Liver (tissue), 9 donors: ENCODE data around the gene RPS26. TPM values are rescaled to one million over a fixed set of nuclear protein-coding genes. Genes with fewer than 3 reads are reported as not detected.
A peak's percentile ranks its signal among the peaks of the same experiment; 100 is the strongest.

Source experiments
- DNase-seq: peaks from one replicate; pipeline ENCODE4 v3.0.0-alpha.2; 2017; ENCODE audit warnings: low spot score
- H3K27ac ChIP-seq, 2 donors: one replicate each; pipeline ENCODE4 v1.7.0; 2013; ENCODE audit warnings: inconsistent platforms in 2 of 2, low read length in 2 of 2, control low read depth in 1 of 2, low read depth in 1 of 2, mild to moderate bottlenecking in 1 of 2
- H3K27me3 ChIP-seq, 4 donors: one replicate each; pipeline versions ENCODE4 v1.6.1 to v1.7.0; 2013; ENCODE audit warnings: low read length in 3 of 4, inconsistent platforms in 1 of 4, mild to moderate bottlenecking in 1 of 4, moderate library complexity in 1 of 4; ENCODE audit not compliant: control insufficient read depth in 4 of 4, insufficient read depth in 4 of 4
- H3K36me3 ChIP-seq, 4 donors: one replicate each; pipeline versions ENCODE4 v1.6.1 to v1.7.0; 2013; ENCODE audit warnings: low read length in 3 of 4, mild to moderate bottlenecking in 3 of 4, low read depth in 1 of 4, moderate library complexity in 1 of 4; ENCODE audit not compliant: control insufficient read depth in 4 of 4, insufficient read depth in 3 of 4
- H3K4me1 ChIP-seq, 4 donors: one replicate each; pipeline versions ENCODE4 v1.6.1 to v1.7.0; 2013; ENCODE audit warnings: low read length in 3 of 4, mild to moderate bottlenecking in 3 of 4, moderate library complexity in 1 of 4; ENCODE audit not compliant: control insufficient read depth in 4 of 4, insufficient read depth in 4 of 4
- H3K4me3 ChIP-seq, 3 donors: one replicate each; pipeline versions ENCODE4 v1.6.1 to v1.7.0; 2013; ENCODE audit warnings: low read length in 3 of 3, control low read depth in 1 of 3, low read depth in 1 of 3, mild to moderate bottlenecking in 1 of 3
- H3K9ac ChIP-seq, 2 donors: one replicate each; pipeline ENCODE4 v1.7.0; 2013; ENCODE audit warnings: low read length in 2 of 2, mild to moderate bottlenecking in 2 of 2, moderate library complexity in 2 of 2, control low read depth in 1 of 2, low read depth in 1 of 2
- H3K9me3 ChIP-seq, 4 donors: one replicate each; pipeline versions ENCODE4 v1.6.1 to v1.7.0; 2013; ENCODE audit warnings: low read length in 3 of 4; ENCODE audit not compliant: control insufficient read depth in 4 of 4
- EGR1 ChIP-seq, 2 donors: IDR thresholded peaks; 2 replicates each; pipeline ENCODE4 v1.6.1; 2016 to 2018; ENCODE audit warnings: antibody characterized with exemption in 2 of 2, low read depth in 2 of 2
- FOXA2 ChIP-seq: IDR thresholded peaks from 2 replicates; pipeline ENCODE4 v1.6.1; 2016; ENCODE audit warnings: antibody characterized with exemption
- GABPA ChIP-seq, 2 donors: IDR thresholded peaks in 1 of 2; conservative IDR thresholded peaks in 1 of 2; 2 replicates each; pipeline ENCODE4 v1.6.1; 2016; ENCODE audit warnings: antibody characterized with exemption in 2 of 2, mild to moderate bottlenecking in 1 of 2, moderate library complexity in 1 of 2
- HNF4A ChIP-seq, 2 donors: conservative IDR thresholded peaks; 2 replicates each; pipeline ENCODE4 v1.6.1; 2016; ENCODE audit warnings: antibody characterized with exemption in 2 of 2, mild to moderate bottlenecking in 2 of 2
- HNF4G ChIP-seq: IDR thresholded peaks from 2 replicates; pipeline ENCODE4 v1.6.1; 2016; ENCODE audit warnings: antibody characterized with exemption
- JUND ChIP-seq, 2 donors: IDR thresholded peaks; 2 replicates each; pipeline ENCODE4 v1.6.1; 2016; ENCODE audit warnings: antibody characterized with exemption in 2 of 2
- NR2F2 ChIP-seq: IDR thresholded peaks from 2 replicates; pipeline ENCODE4 v1.6.1; 2016; ENCODE audit warnings: antibody characterized with exemption
- RAD21 ChIP-seq, 2 donors: IDR thresholded peaks; 2 replicates each; pipeline ENCODE4 v1.6.1; 2016; ENCODE audit warnings: antibody characterized with exemption in 2 of 2, mild to moderate bottlenecking in 2 of 2
- RXRA ChIP-seq, 2 donors: IDR thresholded peaks; 2 replicates each; pipeline ENCODE4 v1.6.1; 2017 to 2018; ENCODE audit warnings: antibody characterized with exemption in 2 of 2, mild to moderate bottlenecking in 1 of 2
- SP1 ChIP-seq: IDR thresholded peaks from 2 replicates; pipeline ENCODE4 v1.6.1; 2018; ENCODE audit warnings: antibody characterized with exemption, mild to moderate bottlenecking
- WGBS: extraction: QIAGEN DNeasy Blood & Tissue Kit; methylation state at CpG from one replicate; pipeline ENCODE4 v1.1.7; 2013; 5-methylcytosine and 5-hydroxymethylcytosine counted together
- polyA plus RNA-seq, 2 donors: library from polyadenylated mRNA; stranded (reverse) in 1 of 2; unstranded in 1 of 2; fragments of 200-250 nt in 1 of 2; fragments of >200 nt in 1 of 2; fragmentation: Nextera tagmentation in 1 of 2; extraction: Ambion mirVana in 1 of 2; gene quantifications; one replicate each; pipeline versions ENCODE4 v1.2.1 to v1.2.3, GENCODE V29; 2013 to 2015
- total RNA-seq, 2 donors: library from RNA; depleted of rRNA; stranded (reverse); fragments of >200 nt; gene quantifications; one replicate each; pipeline ENCODE4 v1.2.3, GENCODE V29; 2014
- TF ChIP-seq, protein P1 (sequence below): IDR thresholded peaks from 2 replicates; pipeline ENCODE4 v1.6.1; 2016; ENCODE audit warnings: antibody characterized with exemption, mild to moderate bottlenecking
- TF ChIP-seq, protein P2 (sequence below): IDR thresholded peaks from 2 replicates; pipeline ENCODE4 v1.6.1; 2016; ENCODE audit warnings: antibody characterized with exemption
- TF ChIP-seq, protein P3 (sequence below): IDR thresholded peaks from 2 replicates; pipeline ENCODE4 v1.6.1; 2016; ENCODE audit warnings: antibody characterized with exemption
- TF ChIP-seq, protein P4 (sequence below): fragments of 150-350 bp; IDR thresholded peaks from 2 replicates; pipeline ENCODE4 v1.5.1; 2017; ENCODE audit warnings: improper control_type of control experiment, low read depth, low read length; ENCODE audit not compliant: missing input control
- TF ChIP-seq, protein P5 (sequence below): IDR thresholded peaks from 2 replicates; pipeline ENCODE4 v1.6.1; 2016; ENCODE audit warnings: antibody characterized with exemption
- donor health status: healthy.
- donor health status: healthy.
- donor health status: healthy.
- donor health status: healthy.
- donor health status: healthy.

RPS26 gene
- total and polyA plus RNA-seq, 4 donors, result 62.2 to 402 (median 219) TPM

DNA sequence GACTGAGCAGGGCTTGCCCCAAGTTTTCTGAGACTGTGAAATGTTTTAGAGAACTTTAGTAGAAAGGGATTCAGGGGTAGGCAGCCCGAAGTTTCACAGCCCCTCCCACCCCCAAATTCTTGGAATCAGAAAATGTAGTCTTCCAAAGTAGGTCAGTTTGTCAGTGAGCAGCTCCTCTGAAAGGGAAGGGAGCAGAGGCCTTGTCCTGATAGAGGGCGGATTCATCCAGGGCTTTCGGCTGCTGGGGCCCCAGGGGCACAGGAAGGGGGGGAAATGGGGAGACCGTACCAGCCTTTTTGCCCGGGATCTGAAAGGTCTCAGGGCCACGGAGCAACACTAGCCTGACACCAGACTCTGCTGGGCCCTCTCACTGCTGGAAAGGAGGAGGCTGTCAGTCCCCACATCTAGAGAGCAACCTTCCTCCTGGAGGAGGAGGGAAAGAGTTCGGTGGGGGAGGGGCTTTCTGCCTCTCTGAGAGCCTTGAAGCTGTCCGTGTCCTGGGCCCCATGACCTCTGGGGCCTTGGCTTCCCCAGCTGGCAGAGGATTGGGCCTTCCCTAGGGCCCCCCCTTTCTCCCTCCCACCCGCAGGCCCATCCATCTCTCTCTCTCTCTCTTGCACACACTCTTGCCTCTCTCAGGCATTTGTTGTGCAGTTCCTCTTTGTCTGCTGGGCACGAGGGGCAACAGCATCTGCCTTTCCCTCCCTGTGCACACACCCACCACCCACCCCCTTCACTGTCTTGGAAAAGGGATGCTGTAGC lies 21.1 kb upstream of the RPS26 start, which contains the start of gene IKZF4:
IKZF4 (plus strand) TSS at position 621 of the 762 bp plus-strand sequence. CDS start 451 bp downstream, outside the sequence.
- Histone ChIP-seq H3K27me3 (no peaks in the 10 kb centered on the region), H3K4me1 (no peaks in the 10 kb centered on the region), H3K4me3 (no peak within 1 kb of the TSS), H3K36me3 (no peaks in the 10 kb centered on the region), H3K9me3 (no peaks in the 10 kb centered on the region), H3K9ac (no peak within 1 kb of the TSS), H3K27ac (peak within 1 kb of the TSS; percentile 20 to 45)
- peak; percentile 47 for DNase-seq
- TF ChIP-seq GABPA (IDR thresholded peaks at IDR 0.05 in 1 of 2, conservative IDR thresholded peaks at IDR 0.05 in 1 of 2), result no peak
- no peak for TF ChIP-seq RAD21 (IDR thresholded peaks at IDR 0.05)
- no peak for TF ChIP-seq SP1
- TF ChIP-seq RXRA (IDR thresholded peaks at IDR 0.05), result peak; percentile 56
- TF ChIP-seq NR2F2, result peak; percentile 35
- 75% methylated on average over 10 of the region's 10 CpGs for WGBS

DNA sequence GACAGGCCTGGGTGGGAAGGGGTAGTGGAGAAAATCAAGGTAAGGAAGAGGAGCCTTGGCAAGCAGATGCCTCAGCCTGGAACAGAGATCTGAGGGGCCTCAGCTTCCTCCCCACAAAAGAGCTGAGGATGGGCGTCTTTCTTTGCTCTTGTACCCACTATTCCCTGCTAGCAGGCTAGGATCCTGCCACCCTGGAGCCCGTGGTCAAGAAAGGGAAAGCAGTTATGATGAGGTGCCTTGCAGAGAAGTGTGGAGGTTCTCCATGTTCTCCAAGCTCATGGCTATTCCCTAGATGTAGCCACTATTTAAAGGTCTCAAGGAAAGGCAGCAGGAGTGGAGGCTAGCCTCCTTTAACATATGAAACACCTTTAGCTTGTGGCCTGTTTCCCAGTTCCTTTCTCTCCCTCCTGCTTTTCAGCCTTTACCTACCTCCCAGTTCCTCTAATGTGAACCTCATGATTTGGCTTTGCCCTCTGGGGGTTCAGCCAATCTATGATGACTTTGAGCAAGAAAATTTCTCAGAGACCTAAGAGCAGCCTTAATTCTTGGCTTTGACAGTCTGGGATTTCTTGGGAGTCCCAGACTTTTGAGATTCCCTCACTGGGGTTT lies 19.7 kb upstream of the RPS26 start:
- Histone ChIP-seq H3K36me3 (no peaks in the 10 kb centered on the region), H3K4me3 (no peak overlapping the region), H3K27ac (no peak overlapping the region), H3K9me3 (no peaks in the 10 kb centered on the region), H3K27me3 (no peaks in the 10 kb centered on the region), H3K4me1 (no peaks in the 10 kb centered on the region), H3K9ac (no peak overlapping the region)
- no peak for TF ChIP-seq FOXA2
- TF ChIP-seq, protein P1, sequence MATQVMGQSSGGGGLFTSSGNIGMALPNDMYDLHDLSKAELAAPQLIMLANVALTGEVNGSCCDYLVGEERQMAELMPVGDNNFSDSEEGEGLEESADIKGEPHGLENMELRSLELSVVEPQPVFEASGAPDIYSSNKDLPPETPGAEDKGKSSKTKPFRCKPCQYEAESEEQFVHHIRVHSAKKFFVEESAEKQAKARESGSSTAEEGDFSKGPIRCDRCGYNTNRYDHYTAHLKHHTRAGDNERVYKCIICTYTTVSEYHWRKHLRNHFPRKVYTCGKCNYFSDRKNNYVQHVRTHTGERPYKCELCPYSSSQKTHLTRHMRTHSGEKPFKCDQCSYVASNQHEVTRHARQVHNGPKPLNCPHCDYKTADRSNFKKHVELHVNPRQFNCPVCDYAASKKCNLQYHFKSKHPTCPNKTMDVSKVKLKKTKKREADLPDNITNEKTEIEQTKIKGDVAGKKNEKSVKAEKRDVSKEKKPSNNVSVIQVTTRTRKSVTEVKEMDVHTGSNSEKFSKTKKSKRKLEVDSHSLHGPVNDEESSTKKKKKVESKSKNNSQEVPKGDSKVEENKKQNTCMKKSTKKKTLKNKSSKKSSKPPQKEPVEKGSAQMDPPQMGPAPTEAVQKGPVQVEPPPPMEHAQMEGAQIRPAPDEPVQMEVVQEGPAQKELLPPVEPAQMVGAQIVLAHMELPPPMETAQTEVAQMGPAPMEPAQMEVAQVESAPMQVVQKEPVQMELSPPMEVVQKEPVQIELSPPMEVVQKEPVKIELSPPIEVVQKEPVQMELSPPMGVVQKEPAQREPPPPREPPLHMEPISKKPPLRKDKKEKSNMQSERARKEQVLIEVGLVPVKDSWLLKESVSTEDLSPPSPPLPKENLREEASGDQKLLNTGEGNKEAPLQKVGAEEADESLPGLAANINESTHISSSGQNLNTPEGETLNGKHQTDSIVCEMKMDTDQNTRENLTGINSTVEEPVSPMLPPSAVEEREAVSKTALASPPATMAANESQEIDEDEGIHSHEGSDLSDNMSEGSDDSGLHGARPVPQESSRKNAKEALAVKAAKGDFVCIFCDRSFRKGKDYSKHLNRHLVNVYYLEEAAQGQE, result no peak
- TF ChIP-seq EGR1 (IDR thresholded peaks at IDR 0.05; ENCODE audit: low read depth in 2 of 2), result no peak
- TF ChIP-seq, protein P2, sequence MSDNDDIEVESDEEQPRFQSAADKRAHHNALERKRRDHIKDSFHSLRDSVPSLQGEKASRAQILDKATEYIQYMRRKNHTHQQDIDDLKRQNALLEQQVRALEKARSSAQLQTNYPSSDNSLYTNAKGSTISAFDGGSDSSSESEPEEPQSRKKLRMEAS, result no peak
- TF ChIP-seq RAD21 (IDR thresholded peaks at IDR 0.05), result no peak
- TF ChIP-seq, protein P3, sequence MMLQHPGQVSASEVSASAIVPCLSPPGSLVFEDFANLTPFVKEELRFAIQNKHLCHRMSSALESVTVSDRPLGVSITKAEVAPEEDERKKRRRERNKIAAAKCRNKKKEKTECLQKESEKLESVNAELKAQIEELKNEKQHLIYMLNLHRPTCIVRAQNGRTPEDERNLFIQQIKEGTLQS, result no peak
- TF ChIP-seq, protein P4, sequence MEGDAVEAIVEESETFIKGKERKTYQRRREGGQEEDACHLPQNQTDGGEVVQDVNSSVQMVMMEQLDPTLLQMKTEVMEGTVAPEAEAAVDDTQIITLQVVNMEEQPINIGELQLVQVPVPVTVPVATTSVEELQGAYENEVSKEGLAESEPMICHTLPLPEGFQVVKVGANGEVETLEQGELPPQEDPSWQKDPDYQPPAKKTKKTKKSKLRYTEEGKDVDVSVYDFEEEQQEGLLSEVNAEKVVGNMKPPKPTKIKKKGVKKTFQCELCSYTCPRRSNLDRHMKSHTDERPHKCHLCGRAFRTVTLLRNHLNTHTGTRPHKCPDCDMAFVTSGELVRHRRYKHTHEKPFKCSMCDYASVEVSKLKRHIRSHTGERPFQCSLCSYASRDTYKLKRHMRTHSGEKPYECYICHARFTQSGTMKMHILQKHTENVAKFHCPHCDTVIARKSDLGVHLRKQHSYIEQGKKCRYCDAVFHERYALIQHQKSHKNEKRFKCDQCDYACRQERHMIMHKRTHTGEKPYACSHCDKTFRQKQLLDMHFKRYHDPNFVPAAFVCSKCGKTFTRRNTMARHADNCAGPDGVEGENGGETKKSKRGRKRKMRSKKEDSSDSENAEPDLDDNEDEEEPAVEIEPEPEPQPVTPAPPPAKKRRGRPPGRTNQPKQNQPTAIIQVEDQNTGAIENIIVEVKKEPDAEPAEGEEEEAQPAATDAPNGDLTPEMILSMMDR, result no peak
- no peak for TF ChIP-seq HNF4A (conservative IDR thresholded peaks at IDR 0.05)
- no peak for TF ChIP-seq RXRA (IDR thresholded peaks at IDR 0.05)
- no peak for TF ChIP-seq GABPA (IDR thresholded peaks at IDR 0.05 in 1 of 2, conservative IDR thresholded peaks at IDR 0.05 in 1 of 2)
- TF ChIP-seq, protein P5, sequence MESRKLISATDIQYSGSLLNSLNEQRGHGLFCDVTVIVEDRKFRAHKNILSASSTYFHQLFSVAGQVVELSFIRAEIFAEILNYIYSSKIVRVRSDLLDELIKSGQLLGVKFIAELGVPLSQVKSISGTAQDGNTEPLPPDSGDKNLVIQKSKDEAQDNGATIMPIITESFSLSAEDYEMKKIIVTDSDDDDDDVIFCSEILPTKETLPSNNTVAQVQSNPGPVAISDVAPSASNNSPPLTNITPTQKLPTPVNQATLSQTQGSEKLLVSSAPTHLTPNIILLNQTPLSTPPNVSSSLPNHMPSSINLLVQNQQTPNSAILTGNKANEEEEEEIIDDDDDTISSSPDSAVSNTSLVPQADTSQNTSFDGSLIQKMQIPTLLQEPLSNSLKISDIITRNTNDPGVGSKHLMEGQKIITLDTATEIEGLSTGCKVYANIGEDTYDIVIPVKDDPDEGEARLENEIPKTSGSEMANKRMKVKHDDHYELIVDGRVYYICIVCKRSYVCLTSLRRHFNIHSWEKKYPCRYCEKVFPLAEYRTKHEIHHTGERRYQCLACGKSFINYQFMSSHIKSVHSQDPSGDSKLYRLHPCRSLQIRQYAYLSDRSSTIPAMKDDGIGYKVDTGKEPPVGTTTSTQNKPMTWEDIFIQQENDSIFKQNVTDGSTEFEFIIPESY, result no peak
- no peak for TF ChIP-seq NR2F2
- no peak for TF ChIP-seq HNF4G
- no peak for TF ChIP-seq JUND (IDR thresholded peaks at IDR 0.05)
- WGBS, result 76% methylated on average over 2 of the region's 2 CpGs
- DNase-seq, result no peak
